GM18499 (cell line): Measurements from ENCODE around the gene ANKS6.
"Not testable (repeated sequence)": the region's sequence is repeated elsewhere in the genome, so short reads cannot be mapped to it uniquely, and the experiment has no call there.

Experiments
- ATAC-seq: cut with Tn5 transposase; IDR thresholded peaks from one replicate; pipeline ENCODE4 v1.9.1; 2021; ENCODE audit warnings: moderate number of reproducible peaks; ENCODE audit not compliant: insufficient read depth, unreplicated experiment

Gene ANKS6

DNA sequence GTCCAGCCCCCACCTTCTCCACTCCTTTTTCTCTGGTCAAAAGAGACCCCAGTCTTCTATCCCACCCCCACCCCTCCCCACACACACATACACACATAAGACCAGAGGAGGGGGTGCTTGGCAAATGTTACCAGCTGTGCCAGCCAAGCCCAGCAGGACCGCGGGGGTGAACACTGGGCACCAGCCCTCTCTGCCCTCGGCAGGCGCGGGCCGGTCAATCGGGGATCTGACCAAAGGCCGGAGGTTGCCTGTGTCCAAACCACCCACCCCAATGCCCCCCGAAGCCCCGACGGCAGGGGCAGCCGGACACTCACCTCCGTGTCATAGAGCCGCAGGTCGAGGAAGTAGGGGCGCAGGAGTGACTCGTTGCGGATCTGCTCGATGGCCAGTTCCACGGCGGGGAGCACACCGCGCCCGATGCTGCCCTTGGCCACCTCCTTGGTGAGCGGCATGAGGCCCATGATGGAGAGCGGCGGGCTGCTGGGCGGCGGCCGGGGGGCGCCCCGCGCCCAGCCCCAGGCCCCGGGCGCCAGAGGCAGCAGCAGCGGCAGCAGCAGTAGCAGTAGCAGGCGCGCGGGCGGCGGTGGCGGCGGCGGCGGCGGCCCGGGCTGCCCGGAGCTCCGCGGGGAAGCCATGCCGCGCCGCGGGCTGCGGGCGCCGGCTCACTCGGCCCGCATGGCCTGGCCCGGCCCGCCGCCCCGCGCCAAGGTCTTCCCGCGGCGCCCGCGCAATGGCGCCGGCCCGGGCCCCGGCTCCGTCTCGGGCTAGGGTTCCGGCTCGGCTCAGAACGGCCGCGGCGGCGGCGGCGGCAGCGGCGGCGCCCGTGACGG is 88.0 kb downstream of the ANKS6 start:
- no peak for ATAC-seq

DNA sequence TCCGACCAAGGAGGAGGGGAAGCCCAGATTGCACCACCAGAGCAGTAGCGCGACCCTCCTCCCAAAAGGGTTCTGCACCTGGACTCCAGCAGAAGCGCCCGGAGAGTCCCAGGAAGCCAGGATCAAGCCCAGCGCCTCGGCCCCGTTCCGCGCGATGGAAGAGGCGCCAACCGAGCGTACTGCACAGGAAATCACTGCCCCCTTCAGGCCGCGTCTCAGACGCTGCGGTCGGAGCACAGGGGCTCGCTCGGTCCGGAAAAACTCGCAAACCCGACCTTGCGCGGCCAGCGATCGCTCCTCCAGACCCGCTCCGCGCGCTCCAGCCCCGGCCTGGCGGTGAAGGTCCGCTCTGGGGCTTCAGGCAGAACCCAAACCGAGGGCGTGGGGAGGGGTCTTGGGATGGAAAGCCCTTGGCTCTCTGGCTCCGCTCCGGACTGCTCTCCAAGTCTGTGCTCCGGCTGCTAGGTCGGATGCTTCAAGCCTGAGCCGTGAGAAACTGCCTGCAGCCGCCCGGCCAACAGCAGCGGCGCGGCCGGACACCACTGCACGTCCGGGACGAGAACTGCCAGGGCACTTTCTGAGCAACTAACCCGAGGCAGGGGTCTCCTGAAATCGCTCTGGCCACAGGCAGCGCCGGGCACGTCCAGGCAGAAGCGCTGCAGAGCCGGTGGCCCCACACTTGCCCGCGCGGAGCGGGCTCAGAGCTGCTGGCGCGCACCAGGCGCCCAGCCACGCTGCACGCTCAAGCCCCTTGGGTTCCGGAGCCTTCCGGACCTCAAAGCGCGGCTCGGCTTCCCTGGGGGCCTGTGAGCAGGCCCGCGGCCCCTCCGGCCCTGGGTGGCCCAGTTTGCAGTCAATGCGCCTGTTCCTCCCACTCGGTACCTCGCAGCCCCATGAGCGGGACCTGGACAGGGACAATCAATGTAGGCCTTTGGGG is 88.9 kb downstream of the ANKS6 start:
- ATAC-seq, result no peak

DNA sequence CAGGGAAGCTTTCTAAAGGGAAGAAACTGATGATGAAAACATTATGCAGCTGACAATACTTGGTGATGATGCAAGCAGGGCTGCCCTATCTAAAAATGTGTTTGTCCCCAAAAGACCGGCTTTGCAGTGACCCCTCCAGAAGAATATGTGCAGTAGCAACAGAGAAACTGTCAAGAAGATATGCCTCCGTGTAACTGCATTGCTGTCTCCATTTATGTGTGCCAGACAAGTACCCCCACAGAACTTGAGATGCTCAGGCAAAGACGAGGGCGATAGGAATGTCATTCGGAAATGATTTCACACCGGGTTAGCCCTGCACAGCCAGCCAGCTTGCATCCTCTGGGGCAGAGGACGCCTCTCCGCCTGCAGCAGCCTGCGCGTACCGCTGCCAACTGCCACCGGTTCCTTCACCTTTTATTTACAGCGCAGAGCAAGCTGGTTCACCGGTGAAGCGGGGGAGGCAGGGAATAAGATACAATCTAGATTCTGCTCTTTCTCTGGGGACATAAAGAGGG is 89.6 kb downstream of the ANKS6 start:
- no peak for ATAC-seq

DNA sequence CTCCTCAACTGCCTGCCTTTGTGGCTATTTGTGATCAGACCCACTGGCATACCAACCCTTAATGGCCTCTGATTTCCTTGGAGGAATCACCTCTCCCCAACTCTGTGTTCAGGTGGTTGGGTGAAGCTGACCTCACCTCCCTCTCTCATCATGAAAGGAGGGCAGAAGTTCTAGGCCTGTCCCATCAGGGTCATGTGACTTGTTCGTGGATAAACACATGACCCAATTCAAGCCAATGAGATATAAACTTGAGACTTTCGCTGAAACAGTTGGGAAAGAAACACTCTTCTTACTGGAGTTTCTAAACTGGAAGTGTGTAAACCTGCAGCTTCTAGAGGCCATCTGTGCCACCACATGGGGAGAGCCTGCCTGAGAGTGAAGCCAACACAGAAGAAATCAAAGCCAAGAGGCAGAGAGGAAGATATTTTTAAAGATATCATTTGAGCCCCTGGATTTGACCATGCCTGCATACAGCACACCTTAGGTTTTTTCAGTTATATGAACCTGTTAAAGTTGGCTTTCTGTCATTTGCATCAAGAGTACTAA is 93.4 kb downstream of the ANKS6 start:
- no peak for ATAC-seq

DNA sequence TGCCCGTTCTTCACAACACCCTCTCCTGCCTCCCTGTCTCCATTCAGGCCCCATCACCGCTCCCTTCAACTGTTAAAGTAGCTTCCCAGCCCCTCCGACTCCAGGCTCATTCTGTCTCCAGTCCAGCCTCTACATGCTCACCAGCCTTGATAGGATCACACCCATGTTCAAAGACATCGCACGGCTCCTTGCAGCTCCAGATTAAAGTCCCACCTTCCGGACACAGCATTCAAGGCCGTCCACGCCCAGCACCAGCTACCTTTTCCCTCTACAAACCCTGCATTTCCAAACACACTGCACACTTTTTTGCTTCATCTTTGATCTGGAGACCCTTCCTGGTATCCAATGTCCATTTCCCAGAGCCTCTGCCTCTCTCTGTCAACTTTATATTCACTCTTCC is 94.0 kb downstream of the ANKS6 start:
- ATAC-seq, result no peak

DNA sequence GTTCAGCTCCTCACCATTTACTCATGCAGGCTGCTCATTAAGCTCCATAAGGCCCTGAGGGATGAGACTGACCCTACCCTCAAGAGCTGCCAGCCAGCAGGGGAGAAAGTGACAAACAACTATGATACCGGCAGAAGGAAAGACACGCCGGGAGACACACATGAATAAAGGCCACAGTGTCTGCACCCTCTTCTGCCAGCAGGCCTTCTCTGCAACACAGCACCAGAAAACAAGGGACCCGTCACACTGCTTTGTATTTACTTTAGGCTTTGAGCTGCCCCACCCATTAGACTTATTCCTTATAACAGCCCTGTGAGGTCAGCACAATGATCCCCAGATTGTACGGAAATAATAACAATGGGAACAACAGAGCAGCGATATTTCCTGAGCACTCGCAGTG is 94.8 kb downstream of the ANKS6 start:
- no peak for ATAC-seq

DNA sequence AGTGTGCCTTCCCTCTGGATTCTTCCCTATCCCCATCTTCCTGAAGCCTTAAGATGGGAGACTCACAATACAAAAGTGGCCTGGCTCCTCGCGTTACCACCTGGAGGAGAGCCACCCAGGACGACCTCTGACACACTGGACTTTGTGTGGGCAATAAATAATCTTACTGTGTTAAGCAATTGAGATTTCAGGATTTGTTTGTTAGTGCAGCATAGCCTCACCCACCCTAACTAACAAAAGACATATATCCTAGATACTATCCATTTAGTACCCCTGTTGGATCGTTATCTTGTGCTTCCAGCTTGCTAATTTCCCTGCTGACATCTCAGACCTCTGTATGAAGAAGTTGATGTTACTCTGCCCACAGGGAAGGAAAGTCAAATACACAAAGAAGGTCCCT is 95.6 kb downstream of the ANKS6 start:
- no peak for ATAC-seq

DNA sequence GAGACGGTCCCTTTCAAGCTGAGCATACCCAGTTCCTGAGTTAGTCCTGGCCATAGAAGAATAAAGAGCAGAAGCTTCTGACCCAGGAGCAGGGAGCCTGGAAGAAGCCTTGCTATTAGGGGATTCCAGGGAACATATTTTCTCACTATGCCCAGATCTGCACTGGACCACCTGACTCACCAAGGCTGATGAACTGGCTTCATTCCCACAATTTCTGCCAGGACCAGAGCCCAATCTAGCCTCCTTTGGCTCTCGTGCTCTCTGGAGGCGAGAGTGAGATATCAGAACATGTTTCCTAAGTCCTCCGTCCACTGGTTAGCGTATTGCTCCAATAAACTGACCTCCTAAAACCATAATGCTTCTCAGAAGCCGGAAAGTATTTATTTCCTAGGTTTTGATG is 97.5 kb downstream of the ANKS6 start:
- ATAC-seq, result no peak

DNA sequence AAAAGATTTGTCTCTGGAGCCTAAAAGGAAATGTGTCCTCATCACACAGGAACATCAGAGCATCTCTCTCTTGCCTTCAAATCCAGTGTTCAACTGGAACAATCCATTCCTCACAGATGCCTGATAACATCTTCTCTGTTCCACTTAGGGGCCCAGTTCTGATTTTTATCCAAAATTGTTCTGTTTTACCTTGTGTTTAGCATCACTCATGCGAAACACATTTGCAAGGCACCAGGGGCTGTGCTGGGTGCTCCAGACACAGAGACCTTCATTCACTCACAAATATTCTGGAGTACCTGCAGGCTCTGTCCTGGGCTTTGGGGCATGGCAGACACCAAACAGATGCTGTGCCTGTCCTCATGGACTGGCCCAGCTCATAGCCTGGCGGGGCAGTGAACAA is 101.4 kb downstream of the ANKS6 start:
- no peak for ATAC-seq

DNA sequence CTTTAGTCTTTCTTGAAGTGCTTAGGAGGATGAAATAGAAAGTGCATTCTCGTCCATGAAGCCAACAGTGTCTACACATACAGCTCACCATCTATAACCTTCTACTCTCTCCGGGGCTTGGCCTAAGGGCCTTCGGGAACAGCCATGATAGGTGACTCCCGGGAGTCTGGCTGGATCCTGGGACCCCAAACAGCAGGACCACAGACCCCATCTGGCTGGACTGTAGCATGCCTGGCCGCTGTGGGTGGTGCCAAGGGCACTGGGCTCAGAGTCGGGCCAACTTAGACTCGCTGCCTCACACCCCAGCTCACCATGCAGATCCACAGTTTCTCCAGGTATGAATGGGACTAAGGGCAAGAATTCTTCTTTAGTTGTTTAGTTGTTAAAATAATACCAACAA is 104.0 kb downstream of the ANKS6 start:
- ATAC-seq, result no peak

DNA sequence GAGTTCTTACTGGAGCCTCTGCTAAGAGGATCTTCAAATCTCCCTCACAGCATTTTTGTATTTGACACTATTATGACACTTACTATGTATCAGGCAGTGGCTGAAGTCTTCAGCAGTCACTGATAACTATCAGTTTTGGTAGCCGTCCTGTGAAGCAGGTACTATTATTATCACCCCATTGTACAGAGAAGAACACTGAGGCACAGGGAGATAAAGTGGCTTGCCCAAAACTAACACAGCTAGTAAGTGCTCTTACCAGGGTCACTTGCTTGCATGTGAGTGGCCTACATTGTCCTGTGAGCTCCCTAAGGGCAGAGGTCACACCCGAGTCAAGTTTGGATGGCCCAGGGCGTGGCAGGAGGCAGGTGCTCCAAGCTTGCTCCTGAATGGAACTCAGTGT is 104.5 kb downstream of the ANKS6 start:
- no peak for ATAC-seq

DNA sequence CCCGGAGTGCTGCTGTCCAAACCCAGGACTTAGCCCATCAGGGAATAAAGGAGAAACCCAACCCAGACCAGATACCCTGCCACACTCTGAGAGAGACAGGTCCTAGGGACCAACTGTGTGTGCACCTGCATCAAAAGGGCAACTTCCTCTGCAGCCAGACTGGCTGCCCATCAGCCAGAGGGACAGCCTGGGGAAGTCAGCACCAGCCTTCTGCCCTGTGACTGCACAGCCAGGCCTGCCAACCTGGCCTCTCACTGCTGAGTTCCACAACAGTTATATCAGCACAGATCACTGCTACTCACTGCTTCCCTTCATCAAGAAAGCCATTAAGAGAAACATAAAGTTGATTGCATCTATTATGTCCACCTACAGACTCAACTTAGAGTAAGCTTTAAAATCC is 105.7 kb downstream of the ANKS6 start:
- no peak for ATAC-seq

DNA sequence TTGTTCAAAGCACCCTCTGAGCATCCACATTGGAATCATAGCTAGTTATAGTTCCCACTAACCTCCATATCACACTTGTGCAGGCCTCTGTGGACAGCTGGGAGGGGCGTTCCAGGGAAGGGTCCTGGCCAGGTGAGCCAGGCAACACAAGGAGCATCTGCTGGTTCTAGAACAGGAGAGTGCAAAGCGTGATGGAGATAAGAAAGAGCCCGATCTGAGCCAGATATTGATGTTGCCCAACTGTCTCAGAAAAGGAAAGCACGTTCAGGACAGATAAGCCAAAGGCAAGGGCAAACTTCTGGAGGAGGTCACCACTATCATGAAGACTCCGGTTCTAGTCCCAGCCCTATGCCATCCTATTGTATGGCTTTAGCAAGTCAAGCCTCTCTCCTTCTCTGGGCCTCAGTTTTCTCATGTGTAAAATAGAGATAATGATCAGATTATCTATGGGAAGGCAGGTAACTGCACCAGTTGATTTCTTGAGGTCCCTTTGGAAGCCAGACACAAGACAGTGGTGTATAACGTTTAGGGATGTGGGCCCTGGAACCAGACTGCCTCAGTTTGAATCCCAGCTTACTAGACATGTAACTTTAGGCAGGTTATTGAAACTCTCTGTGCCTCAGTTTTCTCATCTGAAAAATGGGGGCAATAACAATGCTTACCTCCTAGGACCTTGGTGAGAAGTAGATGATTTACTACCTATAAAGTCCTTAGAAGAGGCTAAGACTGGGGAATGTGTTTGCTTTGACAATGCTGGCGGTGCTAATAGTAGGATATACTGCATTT is 107.5 kb downstream of the ANKS6 start:
- ATAC-seq, result no peak

DNA sequence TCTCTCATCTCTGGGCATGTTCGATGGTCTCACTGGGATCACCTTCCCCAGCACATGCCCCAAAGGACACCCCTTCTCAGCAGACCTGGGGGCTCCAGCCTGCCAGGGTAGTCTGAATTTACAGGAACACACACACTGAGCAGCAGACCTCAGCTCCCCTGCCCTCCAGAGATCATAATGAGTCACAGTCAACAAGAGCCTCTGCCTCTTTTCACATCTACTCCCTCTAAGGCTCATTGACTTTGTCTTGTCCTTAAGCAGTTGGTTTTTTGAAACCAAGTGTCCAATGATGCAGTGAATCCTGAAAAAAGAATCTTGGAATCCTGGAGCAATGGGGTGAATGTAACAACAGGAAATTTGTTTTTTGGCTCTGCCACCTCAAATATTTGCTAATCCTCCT is 108.4 kb downstream of the ANKS6 start:
- no peak for ATAC-seq

DNA sequence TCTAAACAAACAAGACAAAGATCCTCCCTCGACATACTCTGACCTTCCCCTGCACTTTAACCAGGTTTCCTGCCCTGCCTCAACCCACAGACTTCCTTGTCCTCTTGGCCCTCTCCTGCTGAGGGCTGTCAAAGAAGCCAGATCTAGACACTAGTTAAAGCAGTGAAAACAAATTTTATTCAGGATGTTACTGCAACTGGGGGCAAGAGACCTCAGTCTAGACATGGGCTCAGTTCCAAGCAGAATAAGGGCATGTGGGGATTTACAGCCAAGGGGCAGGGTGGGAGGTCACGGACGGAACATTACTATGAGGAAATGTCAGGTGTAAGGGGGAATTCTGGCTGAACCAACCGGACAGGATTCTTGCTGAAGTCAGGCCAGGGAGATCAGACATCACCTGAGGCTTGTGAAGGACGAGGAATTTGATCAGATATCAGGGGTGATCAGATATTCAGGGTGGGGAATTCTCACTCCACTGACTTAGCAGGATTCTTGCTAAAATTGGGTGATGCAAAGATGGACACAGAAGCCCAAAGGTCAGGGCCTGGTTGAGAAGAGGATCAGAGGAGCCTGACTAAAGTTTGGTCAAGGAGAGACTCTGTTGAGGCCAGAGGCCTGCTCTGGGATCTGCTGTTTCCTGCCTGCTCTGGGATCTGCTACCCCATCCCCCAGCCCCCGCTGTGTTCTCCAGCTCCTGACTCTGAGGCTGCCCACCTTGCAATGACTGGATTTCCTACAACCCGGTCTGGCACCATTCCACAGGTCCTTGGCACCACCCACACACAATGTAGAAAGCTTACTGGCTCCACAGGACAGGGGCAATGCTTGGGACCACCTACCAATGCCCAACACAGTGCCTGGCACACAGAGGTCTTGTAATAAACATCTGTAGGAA is 109.1 kb downstream of the ANKS6 start:
- ATAC-seq, result no peak

DNA sequence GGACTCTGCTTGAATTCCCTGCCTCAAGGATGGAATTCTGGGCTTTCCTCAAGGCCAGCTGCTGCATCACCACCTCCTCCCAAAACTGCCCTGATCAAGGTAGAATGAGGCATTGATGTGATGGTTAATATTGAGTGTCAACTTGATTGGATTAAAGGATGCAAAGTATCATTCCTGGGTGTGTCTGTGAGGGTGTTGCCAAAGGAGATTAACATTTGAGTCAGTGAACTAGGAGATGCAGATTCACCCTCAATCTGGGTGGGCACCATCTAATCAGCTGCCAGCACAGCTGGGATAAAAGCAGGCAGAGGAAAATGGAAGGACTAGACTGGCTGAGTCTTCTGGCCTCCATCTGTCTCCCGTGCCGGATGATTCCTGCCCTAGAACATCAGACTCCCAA is 111.5 kb downstream of the ANKS6 start:
- not testable (repeated sequence) for ATAC-seq
